ENCODE measurements around the gene TTLL11.

DNA sequence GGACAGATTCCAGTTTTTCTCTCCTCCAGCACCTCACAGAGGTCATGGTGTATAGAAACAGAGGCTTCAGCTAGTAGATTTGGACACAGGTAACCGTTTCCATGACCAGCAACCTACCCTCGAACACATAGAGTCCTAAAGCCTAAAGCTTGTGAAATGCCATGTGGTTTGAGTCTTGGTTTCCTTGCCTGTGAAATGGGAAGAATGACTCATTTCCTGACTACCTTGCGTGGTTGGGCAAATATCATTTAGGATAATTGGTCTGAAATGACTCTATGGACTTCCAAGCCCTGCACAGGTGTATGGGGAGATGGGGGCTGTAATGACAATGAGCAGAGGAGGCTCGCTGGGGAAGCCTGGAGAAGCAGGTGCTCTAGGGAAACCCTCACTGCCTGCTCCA, 134.6 kb downstream of the TTLL11 start:
- no peak for TF ChIP-seq CTCF (conservative IDR thresholded peaks at IDR 0.05; ENCODE audit: low read depth, low read length)
- TF ChIP-seq EZH2 (IDR thresholded peaks at IDR 0.05; ENCODE audit: low read length, unreplicated experiment), result no peak
